Measurements from ENCODE around the gene ASCC1. TPM values are rescaled to one million over a fixed set of nuclear protein-coding genes. Genes with fewer than 3 reads are reported as not detected.
"Not testable (repeated sequence)": the region's sequence is repeated elsewhere in the genome, so short reads cannot be mapped to it uniquely, and the experiment has no call there.

The ASCC1 gene
- total RNA-seq, 2 donors from 2014 or later = 17.7 to 17.9 TPM

- DNase-seq (no peak), ATAC-seq (no peak)
- intact Hi-C loops (cut with DNase I, micrococcal nuclease) = loop anchor here in 1 of 2 donors (5.0 kb wide), 1 partner anchor 91 kb away; no protein-coding TSS in a partner anchor
Measured at GRCh38 chr10:72110673-72111401, 105.2 kb downstream of the ASCC1 start.

- intact Hi-C loops (cut with DNase I, micrococcal nuclease) = loop anchor here in 1 of 2 donors (5.0 kb wide), 1 partner anchor 93 kb away; no protein-coding TSS in a partner anchor
- ATAC-seq = peak; percentile 68
- no peak for DNase-seq
Measured at GRCh38 chr10:72109636-72110157, 106.4 kb downstream of the ASCC1 start.

- DNase-seq = no peak
- ATAC-seq = peak; percentile 21
- intact Hi-C loops (cut with DNase I, micrococcal nuclease) = no loop called here
Measured at GRCh38 chr10:72108830-72109635, 107.0 kb downstream of the ASCC1 start.

GRCh38 chr10:72108004-72108370, 108.1 kb downstream of the ASCC1 start:
- ATAC-seq; DNase-seq; intact Hi-C loops (cut with DNase I, micrococcal nuclease): not testable (repeated sequence)

GRCh38 chr10:72107325-72108003, 108.6 kb downstream of the ASCC1 start:
- DNase-seq (no peak), ATAC-seq (no peak)
- intact Hi-C loops (cut with DNase I, micrococcal nuclease) = no loop called here

GRCh38 chr10:72106896-72107295, 109.2 kb downstream of the ASCC1 start:
- DNase-seq (no peak), ATAC-seq (no peak)
- intact Hi-C loops (cut with DNase I, micrococcal nuclease) = no loop called here

- intact Hi-C loops (cut with DNase I, micrococcal nuclease) = no loop called here
- DNase-seq (no peak), ATAC-seq (no peak)
Measured at GRCh38 chr10:72106154-72106849, 109.8 kb downstream of the ASCC1 start.

GRCh38 chr10:72105710-72106109, 110.4 kb downstream of the ASCC1 start:
- intact Hi-C loops (cut with DNase I, micrococcal nuclease) = no loop called here
- no peak for DNase-seq
- no peak for ATAC-seq

GRCh38 chr10:72105098-72105475, 111.0 kb downstream of the ASCC1 start:
- no peak for DNase-seq
- no peak for ATAC-seq
- intact Hi-C loops (cut with DNase I, micrococcal nuclease) = no loop called here

GRCh38 chr10:72104472-72105097, 111.5 kb downstream of the ASCC1 start:
- intact Hi-C loops (cut with DNase I, micrococcal nuclease) = no loop called here
- DNase-seq = no peak
- no peak for ATAC-seq

GRCh38 chr10:72099600-72099921, 116.5 kb downstream of the ASCC1 start:
- no peak for DNase-seq
- ATAC-seq = no peak
- intact Hi-C loops (cut with DNase I, micrococcal nuclease) = no loop called here

- intact Hi-C loops (cut with DNase I, micrococcal nuclease) = no loop called here
- ATAC-seq = peak; percentile 77
- DNase-seq = no peak
Measured at GRCh38 chr10:72098836-72099599, 117.1 kb downstream of the ASCC1 start.

GRCh38 chr10:72098301-72098835, 117.7 kb downstream of the ASCC1 start:
- peak in 1 of 2 donors; percentile 45 for DNase-seq
- intact Hi-C loops (cut with DNase I, micrococcal nuclease) = no loop called here
- peak; percentile 78 for ATAC-seq

GRCh38 chr10:72097448-72098300, 118.4 kb downstream of the ASCC1 start:
- intact Hi-C loops (cut with DNase I, micrococcal nuclease) = no loop called here
- DNase-seq (no peak), ATAC-seq (peak; percentile 37)

- no peak for DNase-seq
- no peak for ATAC-seq
- intact Hi-C loops (cut with DNase I, micrococcal nuclease) = no loop called here
Measured at GRCh38 chr10:72096115-72097000, 119.7 kb downstream of the ASCC1 start.

- intact Hi-C loops (cut with DNase I, micrococcal nuclease) = no loop called here
- DNase-seq (no peak), ATAC-seq (no peak)
Measured at GRCh38 chr10:72095195-72095594, 120.9 kb downstream of the ASCC1 start.
